H1 (cell line): ENCODE measurements around the gene ZBTB16. TPM values are rescaled to one million over a fixed set of nuclear protein-coding genes. Genes with fewer than 3 reads are reported as not detected.

Experiments
- CTCF ChIA-PET: fragments of 300-600 bp; sonication (Branson Sonifier 250); formaldehyde crosslinking; loops from one replicate; lab custom pipeline; 2021; ENCODE audit not compliant: partially characterized antibody; lab: Charles Lee
- POLR2A ChIA-PET: fragments of 300-600 bp; sonication (Branson Sonifier 250); formaldehyde crosslinking; loops from one replicate; lab custom pipeline; 2021; ENCODE audit warnings: inconsistent platforms; ENCODE audit not compliant: partially characterized antibody; lab: Charles Lee
- DNase-seq, 2 experiments: peaks; one replicate each; pipeline versions ENCODE4 v3.0.0 to v3.0.0-alpha.2; 2010 to 2022; ENCODE audit warnings: low spot score in 2 of 2, low read depth in 1 of 2, mixed read lengths in 1 of 2
- FAIRE-seq: peaks from 2 replicates; lab custom pipeline; 2011; peaks lifted over from hg19 to GRCh38; lab: Jason Lieb, UNC
- H2AFZ ChIP-seq: 2 replicates; pipeline ENCODE4 v1.8.1; 2012; ENCODE audit warnings: low read length, inconsistent platforms
- H2AK5ac ChIP-seq: 2 replicates; pipeline ENCODE4 v1.6.1; 2013; ENCODE audit warnings: low read depth, low read length
- H2BK120ac ChIP-seq: replicated peaks from 2 replicates; pipeline ENCODE3; 2013; ENCODE audit warnings: low read depth, low read length, inconsistent platforms
- H2BK12ac ChIP-seq: 2 replicates; pipeline ENCODE4 v1.6.1; 2013; ENCODE audit warnings: low read depth, low read length
- H2BK15ac ChIP-seq: 2 replicates; pipeline ENCODE4 v1.6.1; 2013; ENCODE audit warnings: low read length
- H2BK20ac ChIP-seq: 2 replicates; pipeline ENCODE4 v1.6.1; 2013; ENCODE audit warnings: low read length
- H2BK5ac ChIP-seq: 2 replicates; pipeline ENCODE4 v1.6.1; 2013; ENCODE audit warnings: low read depth, low read length
- H3K14ac ChIP-seq: 2 replicates; pipeline ENCODE4 v1.6.1; 2013; ENCODE audit warnings: inconsistent platforms; ENCODE audit not compliant: insufficient read length
- H3K18ac ChIP-seq: 2 replicates; pipeline ENCODE4 v1.6.1; 2013; ENCODE audit warnings: low read length; ENCODE audit errors: extremely low read depth
- H3K23ac ChIP-seq: 2 replicates; pipeline ENCODE4 v1.6.1; 2013; ENCODE audit warnings: inconsistent platforms; ENCODE audit not compliant: insufficient read length
- H3K23me2 ChIP-seq: 2 replicates; pipeline ENCODE4 v1.6.1; 2013; ENCODE audit warnings: low read depth, low read length
- H3K27ac ChIP-seq: 2 replicates; pipeline ENCODE4 v1.6.1; 2011; ENCODE audit warnings: low read depth, low read length, inconsistent platforms
- H3K27me3 ChIP-seq, 4 experiments: replicated peaks in 1 of 4; 1 replicate in 1 of 4; 2 replicates in 3 of 4; pipeline versions ENCODE4 v1.6.1 to v1.8.1; 2011 to 2013; ENCODE audit warnings: low read length in 3 of 4, mild to moderate bottlenecking in 3 of 4, inconsistent platforms in 2 of 4, mixed read lengths in 2 of 4, moderate library complexity in 1 of 4; ENCODE audit not compliant: control insufficient read depth in 3 of 4, insufficient read depth in 3 of 4; ENCODE audit errors: extremely low read depth in 1 of 4
- H3K36me3 ChIP-seq, 4 experiments: 2 replicates each; pipeline versions ENCODE4 v1.6.1 to v1.8.1; 2011 to 2013; ENCODE audit warnings: mild to moderate bottlenecking in 4 of 4, low read length in 3 of 4, moderate library complexity in 2 of 4, control low read depth in 1 of 4, inconsistent platforms in 1 of 4; ENCODE audit not compliant: insufficient read depth in 4 of 4, control insufficient read depth in 2 of 4
- H3K4ac ChIP-seq: replicated peaks from 2 replicates; pipeline ENCODE3; 2013; ENCODE audit warnings: low read length, low read depth, mixed read lengths, inconsistent platforms; ENCODE audit not compliant: insufficient read length
- H3K4me1 ChIP-seq, 4 experiments: replicated peaks in 1 of 4; 1 replicate in 1 of 4; 2 replicates in 3 of 4; pipeline versions ENCODE4 v1.6.1 to v1.8.1; 2011 to 2013; ENCODE audit warnings: low read length in 3 of 4, inconsistent platforms in 2 of 4, mixed read lengths in 1 of 4; ENCODE audit not compliant: insufficient read depth in 4 of 4, control insufficient read depth in 3 of 4
- H3K4me2 ChIP-seq, 2 experiments: 2 replicates each; pipeline versions ENCODE4 v1.6.1 to v1.8.1; 2011 to 2013; ENCODE audit warnings: low read depth in 2 of 2, low read length in 2 of 2, control low read depth in 1 of 2, inconsistent platforms in 1 of 2, mild to moderate bottlenecking in 1 of 2; ENCODE audit not compliant: insufficient read depth in 1 of 2
- H3K4me3 ChIP-seq, 4 experiments: fragments of 200-600, 300-600 bp in 1 of 4; sonication (generic), shearing (Covaris generic), sonication (Bioruptor Twin) in 1 of 4; 2 replicates each; pipeline versions ENCODE4 v1.5.1 to v1.8.1; 2011 to 2016; ENCODE audit warnings: low read length in 4 of 4, low read depth in 3 of 4, control low read depth in 2 of 4, inconsistent platforms in 2 of 4, mild to moderate bottlenecking in 2 of 4, mixed read lengths in 1 of 4, moderate library complexity in 1 of 4; ENCODE audit not compliant: insufficient read depth in 2 of 4; ENCODE audit errors: extremely low read depth in 1 of 4
- H3K56ac ChIP-seq: replicated peaks from 2 replicates; pipeline ENCODE3; 2013; ENCODE audit warnings: low read depth, mild to moderate bottlenecking, mixed read lengths, low read length, inconsistent platforms; ENCODE audit not compliant: insufficient read length
- H3K79me1 ChIP-seq: 2 replicates; pipeline ENCODE4 v1.6.1; 2013; ENCODE audit warnings: low read depth, low read length, control low read depth
- H3K79me2 ChIP-seq, 2 experiments: 2 replicates each; pipeline versions ENCODE4 v1.6.1 to v1.8.1; 2012 to 2013; ENCODE audit warnings: low read length in 2 of 2, mild to moderate bottlenecking in 2 of 2, inconsistent platforms in 1 of 2; ENCODE audit not compliant: insufficient read depth in 2 of 2, control insufficient read depth in 1 of 2
- H3K9ac ChIP-seq, 4 experiments: replicated peaks in 1 of 4; 1 replicate in 1 of 4; 2 replicates in 3 of 4; pipeline versions ENCODE4 v1.6.1 to v1.8.1; 2011 to 2013; ENCODE audit warnings: low read depth in 3 of 4, low read length in 3 of 4, control low read depth in 2 of 4, mild to moderate bottlenecking in 2 of 4, moderate library complexity in 2 of 4, inconsistent platforms in 1 of 4; ENCODE audit errors: extremely low read depth in 1 of 4
- H3K9me3 ChIP-seq, 2 experiments: 2 replicates each; pipeline versions ENCODE4 v1.6.1 to v1.8.1; 2012 to 2013; ENCODE audit warnings: mild to moderate bottlenecking in 2 of 2, moderate library complexity in 2 of 2, control low read depth in 1 of 2, inconsistent platforms in 1 of 2, low read depth in 1 of 2, low read length in 1 of 2, mixed read lengths in 1 of 2; ENCODE audit not compliant: insufficient read depth in 2 of 2
- H4K20me1 ChIP-seq, 2 experiments: replicated peaks in 1 of 2; 2 replicates each; pipeline versions ENCODE3 to v1.8.1; 2011 to 2013; ENCODE audit warnings: inconsistent platforms in 2 of 2, low read length in 2 of 2, mild to moderate bottlenecking in 1 of 2; ENCODE audit not compliant: insufficient read depth in 2 of 2, control insufficient read depth in 1 of 2
- H4K5ac ChIP-seq: 2 replicates; pipeline ENCODE4 v1.6.1; 2013; ENCODE audit warnings: low read length, low read depth, mixed read lengths, inconsistent platforms; ENCODE audit not compliant: insufficient read length
- H4K8ac ChIP-seq: 2 replicates; pipeline ENCODE4 v1.8.0; 2013; ENCODE audit warnings: mild to moderate bottlenecking, moderate library complexity, low read length, inconsistent platforms; ENCODE audit not compliant: insufficient read depth; ENCODE audit errors: extremely low read depth
- H4K91ac ChIP-seq: replicated peaks from 2 replicates; pipeline ENCODE3; 2013; ENCODE audit warnings: low read length, mixed read lengths, inconsistent platforms; ENCODE audit not compliant: insufficient read length
- KDM5A ChIP-seq: fragments of 200-600 bp; IDR thresholded peaks from 2 replicates; pipeline ENCODE4 v1.7.1; 2012; ENCODE audit warnings: mild to moderate bottlenecking, low read length, inconsistent platforms, mixed read lengths
- SAP30 ChIP-seq: fragments of 300-600 bp; sonication (generic); IDR thresholded peaks from 2 replicates; pipeline ENCODE4 v1.7.1; 2012; ENCODE audit warnings: low read length, moderate library complexity, mild to moderate bottlenecking, inconsistent platforms; ENCODE audit not compliant: insufficient read depth, insufficient replicate concordance
- YY1 ChIP-seq: IDR thresholded peaks from 2 replicates; pipeline ENCODE4 v1.6.1; 2011; ENCODE audit warnings: low read depth, mild to moderate bottlenecking, low read length
- WGBS, 2 experiments: shearing (Covaris generic) in 1 of 2; methylation state at CpG; one replicate each; pipeline versions ENCODE4 v1.1.6 to v1.1.7; 2013 to 2015; ENCODE audit warnings: low lambda C conversion rate in 2 of 2, mixed read lengths in 2 of 2, inconsistent platforms in 1 of 2, low coverage in 1 of 2, missing lambda C conversion rate in 1 of 2; ENCODE audit not compliant: insufficient replicate concordance in 2 of 2, insufficient coverage in 1 of 2, insufficient read length in 1 of 2; ENCODE audit errors: extremely low coverage in 1 of 2, missing lambda C conversion rate in 1 of 2; 5-methylcytosine and 5-hydroxymethylcytosine counted together
- polyA plus RNA-seq, 7 experiments: library from polyadenylated mRNA; depleted of rRNA in 3 of 7; stranded (reverse) in 5 of 7; unstranded in 2 of 7; fragments of >200 nt in 5 of 7; fragments of 200-250 nt in 2 of 7; gene quantifications; 1 replicate in 5 of 7; 2 replicates in 1 of 7; 4 replicates in 1 of 7; pipeline versions ENCODE4 v1.2.1 to v1.2.3, GENCODE V29; 2011 to 2013; ENCODE audit warnings: missing spikeins in 2 of 7, mixed read lengths in 2 of 7
- total RNA-seq: library from RNA; stranded (reverse); fragmentation: NEBNext Ultra II Directional; extraction: Animal tissue kit (Norgen Biotek cat#: 25700); gene quantifications from 2 replicates; pipeline ENCODE4 v1.2.1, GENCODE V29; 2021
- TF ChIP-seq, protein P1 (sequence below): IDR thresholded peaks from 2 replicates; pipeline ENCODE4 v1.6.1; 2011; ENCODE audit warnings: low read depth, mild to moderate bottlenecking, low read length; ENCODE audit not compliant: insufficient read depth

ZBTB16 gene
- total and polyA plus RNA-seq, 2 of the 8 experiments (the other 6 are each of a cell fraction or from before 2014, with no cell fraction given): 0.12 to 0.61 TPM

DNA sequence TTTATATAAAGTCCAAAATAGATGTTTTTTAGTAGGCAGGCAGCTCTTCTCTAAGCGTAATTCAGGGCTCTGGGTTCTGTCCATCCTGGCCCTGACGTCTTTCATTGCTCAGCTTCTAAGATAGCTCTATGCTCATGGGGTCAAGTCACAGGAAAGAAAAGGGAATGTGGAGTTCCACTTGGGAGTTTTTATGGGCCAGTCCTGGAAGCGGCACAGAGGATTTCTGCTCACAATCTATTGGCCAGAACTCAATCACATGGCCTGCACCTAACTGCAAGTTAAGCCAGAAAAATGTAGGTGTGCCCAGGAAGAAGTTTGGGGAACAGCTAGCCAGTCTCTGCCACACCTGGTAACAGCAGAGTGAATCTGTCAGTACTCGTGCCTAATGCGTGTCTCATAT, 7.4 kb upstream of the ZBTB16 start:
- Histone ChIP-seq H3K23me2 (no peaks in the 10 kb centered on the region), H2BK12ac (no peak overlapping the region), H3K79me1 (no peaks in the 10 kb centered on the region), H3K9me3 (no peaks in the 10 kb centered on the region), H3K4me3 (no peak overlapping the region), H3K23ac (no peak overlapping the region), H2BK120ac (no peak overlapping the region), H3K36me3 (no peaks in the 10 kb centered on the region; a peak in 1 of 8 replicates), H4K5ac (no peak overlapping the region), H3K56ac (no peak overlapping the region), H3K79me2 (no peaks in the 10 kb centered on the region), H2BK15ac (no peak overlapping the region), H3K27ac (no peak overlapping the region), H3K4me2 (no peak overlapping the region), H4K91ac (no peak overlapping the region), H3K4ac (no peak overlapping the region), H3K9ac (no peak overlapping the region), H2BK5ac (no peak overlapping the region), H4K8ac (no peak overlapping the region), H4K20me1 (no peaks in the 10 kb centered on the region), H2BK20ac (no peak overlapping the region), H3K14ac (no peak overlapping the region), H2AFZ (no peak overlapping the region), H3K27me3 (peaks cover 8 to 17% (median 11%) of the 10 kb centered on the region in 4 experiments), H2AK5ac (no peak overlapping the region), H3K18ac (no peak overlapping the region), H3K4me1 (peaks cover 0 to 7% (median 3%) of the 10 kb centered on the region in 4 experiments; a peak in 4 of 7 replicates)
- DNase-seq (no peak), FAIRE-seq (no peak)
- CTCF ChIA-PET: interaction anchor here (0.7 to 10.0 kb wide), 6 partner anchors 9 to 210 kb away, joined by 3 to 84 read pairs (median 6); no protein-coding TSS in a partner anchor
- TF ChIP-seq YY1 (no peak), KDM5A (no peak), SAP30 (no peak)
- TF ChIP-seq, protein P1, sequence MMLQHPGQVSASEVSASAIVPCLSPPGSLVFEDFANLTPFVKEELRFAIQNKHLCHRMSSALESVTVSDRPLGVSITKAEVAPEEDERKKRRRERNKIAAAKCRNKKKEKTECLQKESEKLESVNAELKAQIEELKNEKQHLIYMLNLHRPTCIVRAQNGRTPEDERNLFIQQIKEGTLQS: no peak
- WGBS, 2 experiments: 89% methylated on average over 5 of the region's 5 CpGs; no CpG with 5 or more reads in 1 of the 2 experiments
- POLR2A ChIA-PET: no interaction called here
